GM12872 (cell line): ENCODE data around the gene LMAN1.

Experiments used
- TF ChIP-seq, protein P1 (sequence below): IDR thresholded peaks from 3 replicates; pipeline ENCODE4 v1.5.1; 2011; ENCODE audit warnings: low read depth, mild to moderate bottlenecking, low read length, moderate library complexity; ENCODE audit not compliant: insufficient read depth

The LMAN1 gene

GRCh38 chr18:59379772-59380522 lies 20.9 kb upstream of the LMAN1 start:
- TF ChIP-seq, protein P1, sequence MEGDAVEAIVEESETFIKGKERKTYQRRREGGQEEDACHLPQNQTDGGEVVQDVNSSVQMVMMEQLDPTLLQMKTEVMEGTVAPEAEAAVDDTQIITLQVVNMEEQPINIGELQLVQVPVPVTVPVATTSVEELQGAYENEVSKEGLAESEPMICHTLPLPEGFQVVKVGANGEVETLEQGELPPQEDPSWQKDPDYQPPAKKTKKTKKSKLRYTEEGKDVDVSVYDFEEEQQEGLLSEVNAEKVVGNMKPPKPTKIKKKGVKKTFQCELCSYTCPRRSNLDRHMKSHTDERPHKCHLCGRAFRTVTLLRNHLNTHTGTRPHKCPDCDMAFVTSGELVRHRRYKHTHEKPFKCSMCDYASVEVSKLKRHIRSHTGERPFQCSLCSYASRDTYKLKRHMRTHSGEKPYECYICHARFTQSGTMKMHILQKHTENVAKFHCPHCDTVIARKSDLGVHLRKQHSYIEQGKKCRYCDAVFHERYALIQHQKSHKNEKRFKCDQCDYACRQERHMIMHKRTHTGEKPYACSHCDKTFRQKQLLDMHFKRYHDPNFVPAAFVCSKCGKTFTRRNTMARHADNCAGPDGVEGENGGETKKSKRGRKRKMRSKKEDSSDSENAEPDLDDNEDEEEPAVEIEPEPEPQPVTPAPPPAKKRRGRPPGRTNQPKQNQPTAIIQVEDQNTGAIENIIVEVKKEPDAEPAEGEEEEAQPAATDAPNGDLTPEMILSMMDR: no peak

GRCh38 chr18:59377613-59378337 lies 18.7 kb upstream of the LMAN1 start:
- TF ChIP-seq, protein P1: no peak

GRCh38 chr18:59376351-59376935 lies 17.4 kb upstream of the LMAN1 start:
- TF ChIP-seq, protein P1: no peak

DNA sequence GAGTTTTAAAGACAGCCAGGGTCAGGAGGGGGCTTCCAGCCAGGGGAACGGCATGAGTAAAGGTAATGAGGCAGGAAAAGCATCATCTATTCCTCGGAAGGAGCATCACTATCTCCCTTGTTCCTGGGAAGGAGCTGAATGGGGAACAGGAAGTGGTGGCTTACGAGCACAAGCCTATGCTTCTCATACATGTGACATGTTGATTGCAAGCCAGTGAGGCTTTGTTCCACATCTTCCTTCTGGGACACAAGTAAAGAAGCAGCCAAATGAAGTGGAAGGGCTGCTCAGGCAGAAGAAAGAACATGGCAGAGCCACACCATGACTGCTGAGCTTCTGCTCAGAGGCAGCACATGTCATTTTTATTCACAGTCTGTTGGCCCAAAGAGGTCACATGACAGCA lies 15.1 kb upstream of the LMAN1 start:
- TF ChIP-seq, protein P1: no peak

GRCh38 chr18:59372975-59373374 lies 13.9 kb upstream of the LMAN1 start:
- TF ChIP-seq, protein P1: no peak

DNA sequence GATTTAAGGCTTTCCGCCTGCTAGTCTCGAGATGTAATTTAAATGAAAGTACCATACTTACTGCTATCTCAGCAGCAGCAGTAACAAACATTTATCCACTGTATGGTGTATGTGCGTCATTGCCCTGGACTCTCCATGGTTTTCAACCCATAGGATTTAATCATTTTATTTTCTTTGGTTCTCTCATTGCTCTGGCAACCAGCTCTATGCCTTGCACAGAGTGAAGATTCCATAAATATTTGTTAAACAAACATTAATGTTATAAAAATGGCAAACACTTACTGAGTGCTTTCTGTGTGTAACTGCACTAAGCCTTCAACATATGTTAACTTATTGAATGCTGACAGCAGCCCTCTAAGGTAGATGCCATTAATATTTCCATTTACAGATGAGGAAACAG lies 1.3 kb upstream of the LMAN1 start:
- TF ChIP-seq, protein P1: no peak

DNA sequence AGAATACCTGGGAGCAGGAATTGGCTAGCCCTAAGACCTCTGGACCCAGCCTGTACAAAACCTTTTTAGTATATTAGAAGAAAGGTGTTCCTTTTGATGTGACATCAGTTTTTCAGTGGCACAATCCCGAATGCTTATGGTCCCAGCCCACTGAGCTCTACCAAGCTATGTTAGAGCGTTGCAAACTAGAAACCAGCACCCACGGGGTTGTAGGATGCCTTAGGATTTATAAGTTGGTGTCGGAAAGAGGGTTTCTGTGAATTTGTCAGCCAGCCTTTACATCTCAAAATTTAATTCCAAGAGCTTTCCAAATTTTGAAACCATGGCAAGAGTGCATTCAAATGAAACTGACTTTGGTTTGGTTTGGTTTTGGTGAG lies 499 bp upstream of the LMAN1 start:
- TF ChIP-seq, protein P1: no peak
